ENCODE data around the gene PFN2.

GRCh38 chr3:149970716-149971402 lies at the start of gene PFN2:
- TF ChIP-seq POLR2AphosphoS5 (IDR thresholded peaks at IDR 0.05) (peak; percentile 49 to 80 (median 58)), CTCF (IDR thresholded peaks at IDR 0.05) (no peak), POLR2A (IDR thresholded peaks at IDR 0.05) (no peak), EP300 (IDR thresholded peaks at IDR 0.05) (no peak)

All from sigmoid colon (tissue), 4 donors.